ENCODE data around the gene TRPM7.

DNA sequence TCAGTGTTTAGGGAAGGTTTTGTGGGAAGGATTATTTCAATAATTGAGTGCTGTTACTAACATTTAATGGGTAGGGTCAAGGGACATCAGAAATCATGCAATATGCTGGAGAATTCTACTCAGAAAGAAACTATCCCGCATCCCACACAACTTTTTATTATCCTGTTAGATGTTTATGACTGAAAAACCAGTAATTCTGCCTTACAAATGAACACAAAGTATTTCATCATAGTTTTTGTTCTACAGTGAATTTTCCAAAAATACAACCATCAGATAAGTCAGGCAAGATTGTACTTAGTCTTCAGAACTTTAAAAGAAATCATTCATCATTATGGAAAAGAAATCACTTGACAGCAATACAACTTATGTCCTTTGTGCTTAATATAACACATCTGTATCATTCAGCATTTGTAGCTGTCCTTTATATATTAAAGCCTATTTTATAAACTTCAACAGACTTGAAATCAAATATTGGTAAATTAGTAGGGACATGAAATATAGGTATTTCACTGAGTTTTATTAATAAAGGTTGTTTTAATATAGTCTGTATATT, 61.9 kb downstream of the TRPM7 start:
- TF ChIP-seq, protein P1, sequence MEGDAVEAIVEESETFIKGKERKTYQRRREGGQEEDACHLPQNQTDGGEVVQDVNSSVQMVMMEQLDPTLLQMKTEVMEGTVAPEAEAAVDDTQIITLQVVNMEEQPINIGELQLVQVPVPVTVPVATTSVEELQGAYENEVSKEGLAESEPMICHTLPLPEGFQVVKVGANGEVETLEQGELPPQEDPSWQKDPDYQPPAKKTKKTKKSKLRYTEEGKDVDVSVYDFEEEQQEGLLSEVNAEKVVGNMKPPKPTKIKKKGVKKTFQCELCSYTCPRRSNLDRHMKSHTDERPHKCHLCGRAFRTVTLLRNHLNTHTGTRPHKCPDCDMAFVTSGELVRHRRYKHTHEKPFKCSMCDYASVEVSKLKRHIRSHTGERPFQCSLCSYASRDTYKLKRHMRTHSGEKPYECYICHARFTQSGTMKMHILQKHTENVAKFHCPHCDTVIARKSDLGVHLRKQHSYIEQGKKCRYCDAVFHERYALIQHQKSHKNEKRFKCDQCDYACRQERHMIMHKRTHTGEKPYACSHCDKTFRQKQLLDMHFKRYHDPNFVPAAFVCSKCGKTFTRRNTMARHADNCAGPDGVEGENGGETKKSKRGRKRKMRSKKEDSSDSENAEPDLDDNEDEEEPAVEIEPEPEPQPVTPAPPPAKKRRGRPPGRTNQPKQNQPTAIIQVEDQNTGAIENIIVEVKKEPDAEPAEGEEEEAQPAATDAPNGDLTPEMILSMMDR (IDR thresholded peaks at IDR 0.05; ENCODE audit: low read length) = no peak
- TF ChIP-seq EZH2 (optimal IDR thresholded peaks at IDR 0.05; ENCODE audit: low read depth, low read length) (no peak), EZH2phosphoT487 (IDR thresholded peaks at IDR 0.05; ENCODE audit: low read length) (no peak)

All from MM.1S (cell line).